Inferior parietal cortex (tissue), 1 donor: ENCODE measurements around the gene RGPD6.
"Not testable (repeated sequence)": the region's sequence is repeated elsewhere in the genome, so short reads cannot be mapped to it uniquely, and the experiment has no call there.

Experiments used
- DNase-seq: peaks from one replicate; pipeline ENCODE4 v3.0.0-alpha.2; 2016; ENCODE audit errors: extremely low spot score

RGPD6 gene

DNA sequence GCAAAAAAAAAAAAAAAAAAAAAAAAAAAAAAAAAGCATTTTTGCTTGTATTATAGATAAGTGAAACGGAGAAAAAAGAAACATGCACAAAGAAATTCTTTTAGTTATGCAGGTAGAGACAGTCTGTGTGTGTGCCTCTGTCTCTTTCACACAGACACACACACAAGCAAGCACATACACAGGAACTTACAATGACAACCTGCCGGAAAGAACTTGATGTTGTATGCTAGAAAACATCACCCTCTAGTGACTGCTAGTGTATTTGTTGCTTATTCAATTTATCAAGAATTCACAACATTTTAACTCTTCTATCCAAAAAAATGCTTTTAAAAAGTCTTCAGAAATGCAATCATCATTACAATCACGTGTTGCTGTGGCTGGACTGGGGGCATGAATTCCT is 95.8 kb downstream of the RGPD6 start:
- DNase-seq: not testable (repeated sequence)

DNA sequence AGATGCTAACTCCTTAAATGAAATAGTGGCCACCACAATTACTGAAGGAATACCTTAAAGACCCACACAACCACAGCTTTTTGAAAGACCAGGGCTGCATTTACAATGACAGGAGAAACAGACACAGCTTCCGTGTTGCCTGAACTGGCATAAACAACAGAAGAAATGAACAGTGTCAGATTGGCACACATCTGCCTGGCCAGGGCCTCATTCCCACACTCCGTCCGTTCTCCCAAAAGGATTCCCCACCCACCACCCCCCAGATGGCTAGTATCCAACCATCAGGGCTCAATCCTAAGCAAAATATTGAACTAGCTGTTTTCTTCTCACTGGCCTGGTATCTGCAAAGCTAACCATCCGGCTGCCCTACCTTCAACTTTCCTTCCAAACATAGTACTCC is 96.9 kb downstream of the RGPD6 start:
- not testable (repeated sequence) for DNase-seq

DNA sequence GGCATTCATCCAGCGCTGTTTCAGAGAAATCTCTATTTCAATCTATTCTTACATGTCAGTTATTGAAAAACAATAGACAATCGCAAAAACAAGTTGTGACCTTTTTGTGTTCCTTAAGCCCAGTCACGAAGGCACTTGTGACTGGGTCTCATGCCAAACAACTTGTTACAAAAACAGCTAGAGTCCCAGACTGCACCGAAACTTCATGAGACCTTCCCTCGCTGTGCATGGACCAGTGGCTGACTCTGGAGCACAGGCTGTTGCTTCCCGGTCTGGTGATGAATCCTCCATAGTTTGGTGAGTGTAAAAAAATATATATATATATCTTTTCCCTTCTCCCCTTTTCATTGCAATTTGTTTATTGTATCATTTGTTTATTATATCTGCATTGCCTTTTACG is 99.7 kb downstream of the RGPD6 start:
- not testable (repeated sequence) for DNase-seq

DNA sequence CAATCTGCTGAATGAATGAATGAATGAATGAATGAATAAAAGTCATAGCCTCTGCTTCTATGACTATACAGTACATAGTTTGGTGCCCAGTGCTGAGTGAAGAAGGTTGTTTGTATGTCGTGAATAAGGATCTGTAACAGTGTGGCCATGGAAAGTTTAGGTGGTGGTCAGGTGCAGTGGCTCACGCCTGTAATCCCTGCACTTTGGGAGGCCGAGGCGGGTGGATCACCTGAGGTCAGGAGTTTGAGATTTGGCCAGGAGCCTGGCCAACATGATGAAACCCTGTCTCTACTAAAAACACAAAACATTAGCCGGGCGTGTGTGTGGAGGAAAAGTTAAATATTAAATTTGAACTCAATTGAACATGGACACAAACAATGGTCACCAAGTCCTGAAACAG is 100.1 kb downstream of the RGPD6 start:
- not testable (repeated sequence) for DNase-seq

DNA sequence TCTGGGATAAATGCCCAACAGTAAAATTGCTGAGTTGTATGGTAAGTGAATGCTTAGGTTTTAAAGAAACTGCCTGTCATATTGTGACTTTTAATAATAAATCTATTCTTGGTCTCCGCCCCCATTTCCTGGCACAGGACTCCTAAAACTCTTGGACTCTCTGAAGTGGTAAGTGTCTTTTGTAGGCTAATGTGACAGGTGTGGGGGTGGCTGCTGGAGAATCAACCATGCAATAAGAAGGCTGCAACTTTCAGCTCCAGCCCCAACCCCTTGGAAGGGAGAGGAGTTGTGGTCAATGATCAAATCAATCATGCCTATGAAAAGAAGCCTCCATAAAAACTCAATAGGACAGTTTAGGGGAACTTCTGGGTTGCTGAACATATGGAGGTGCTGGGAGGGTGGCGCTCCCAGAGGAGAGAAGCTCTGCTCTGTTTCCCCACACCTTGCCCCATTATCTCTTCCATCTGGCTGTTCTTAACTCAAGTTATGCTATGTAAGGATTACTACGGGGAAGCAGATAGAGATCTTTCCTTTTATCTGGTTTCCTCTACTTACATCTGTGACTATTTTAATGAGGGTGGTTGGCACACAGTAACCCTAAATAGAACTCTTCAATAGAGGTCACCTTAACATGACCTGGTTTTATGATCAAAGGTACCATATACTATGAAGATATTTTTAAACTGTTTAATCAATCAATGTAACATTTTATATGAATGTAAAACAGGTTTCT is 101.2 kb downstream of the RGPD6 start:
- DNase-seq: not testable (repeated sequence)

DNA sequence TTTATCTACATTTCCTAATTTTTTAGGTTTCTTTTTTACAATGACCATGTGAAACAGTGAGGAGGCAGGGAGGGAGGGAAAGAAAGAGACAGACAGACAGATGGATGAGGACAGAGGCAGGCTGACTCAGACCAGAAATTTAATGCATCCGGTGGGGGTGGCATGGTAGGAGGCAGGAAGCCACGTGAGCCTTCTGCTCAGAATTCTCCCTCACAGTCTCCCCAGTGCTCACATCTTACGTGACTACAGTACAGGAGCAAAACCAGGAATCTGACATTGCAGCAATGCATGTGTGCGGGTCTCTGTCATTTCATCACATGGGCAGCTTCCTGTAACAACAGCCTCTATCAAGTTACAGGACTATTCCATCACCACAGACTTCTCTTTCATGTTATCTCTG is 102.1 kb downstream of the RGPD6 start:
- not testable (repeated sequence) for DNase-seq

DNA sequence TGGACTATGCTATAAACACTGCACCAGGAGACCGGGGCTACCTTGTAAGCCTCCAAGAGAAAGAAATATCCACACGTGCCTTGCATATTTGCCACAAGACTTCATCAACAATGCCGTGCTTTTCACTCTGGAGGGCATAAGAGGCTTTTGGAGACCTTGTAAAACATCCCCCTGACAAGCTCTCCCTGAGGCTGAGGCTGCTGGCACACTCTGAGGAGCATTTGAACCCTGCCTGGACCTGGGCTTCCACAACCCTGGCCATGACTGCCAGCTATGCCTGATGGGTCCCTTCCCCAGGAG is 104.0 kb downstream of the RGPD6 start:
- not testable (repeated sequence) for DNase-seq

DNA sequence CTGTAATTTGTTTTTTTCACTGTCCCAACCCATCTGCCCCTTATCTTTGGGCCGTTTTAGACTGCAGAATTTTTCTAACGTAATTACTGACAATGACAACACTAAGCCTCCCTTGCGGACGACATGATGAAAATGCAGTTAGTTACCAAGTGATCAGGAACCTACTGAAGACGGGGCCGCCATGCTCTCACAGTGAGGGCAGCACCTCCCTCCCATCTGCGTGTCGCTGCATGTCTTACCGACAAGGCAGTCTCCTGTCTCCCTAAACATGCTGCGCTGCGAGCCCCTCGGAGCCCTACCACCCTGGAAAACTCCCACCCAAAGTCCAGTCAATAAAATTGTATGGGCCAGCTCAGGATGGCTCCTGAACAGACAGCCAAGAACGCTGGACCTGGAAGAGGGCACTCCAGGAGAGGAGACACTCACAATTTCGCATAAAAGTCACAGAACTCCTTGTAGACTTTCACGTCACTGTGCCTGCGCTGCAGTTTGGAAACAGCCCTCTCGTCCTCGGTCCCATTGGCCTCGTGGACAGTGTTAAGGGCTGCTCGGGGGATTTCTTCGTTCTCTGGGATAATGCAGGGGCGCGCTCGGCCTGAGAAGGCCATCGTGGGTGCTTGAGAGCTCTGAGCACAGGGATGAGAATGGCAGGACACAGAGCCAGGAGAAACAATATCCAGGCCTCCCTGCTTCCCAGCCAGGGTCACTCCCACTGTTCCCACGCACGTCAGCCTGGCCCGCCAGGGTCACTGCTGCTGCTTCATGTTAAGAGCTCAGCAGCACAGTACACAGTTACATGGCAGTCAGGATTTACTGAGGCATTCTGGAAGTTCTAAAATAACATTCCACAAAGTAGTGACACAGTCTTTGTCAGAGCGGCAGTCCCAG is 104.6 kb downstream of the RGPD6 start, which contains the start of gene LIMS4:
TSS of gene LIMS4 (minus strand) at position 646 of the 888 bp plus-strand sequence. CDS start at position 608, 38 bp downstream.
- DNase-seq: not testable (repeated sequence)

DNA sequence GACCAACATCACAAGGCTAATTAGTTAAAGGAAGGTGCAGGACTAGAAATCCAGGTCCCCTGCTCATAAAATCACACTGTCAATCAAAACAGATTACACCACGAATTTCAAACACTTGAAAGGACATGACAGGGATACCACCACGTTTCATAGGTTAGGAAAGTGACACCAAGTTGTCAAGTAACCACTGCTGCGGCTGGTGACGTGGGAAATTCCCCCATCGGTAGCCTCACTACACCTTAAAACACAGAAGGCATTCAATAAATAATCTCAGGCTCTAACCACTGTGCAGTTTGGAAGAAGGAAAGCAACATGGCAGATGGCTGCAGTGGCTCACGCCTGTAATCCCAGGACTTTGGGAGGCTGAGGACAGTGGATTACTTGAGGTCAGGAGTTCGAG is 108.1 kb downstream of the RGPD6 start:
- not testable (repeated sequence) for DNase-seq

DNA sequence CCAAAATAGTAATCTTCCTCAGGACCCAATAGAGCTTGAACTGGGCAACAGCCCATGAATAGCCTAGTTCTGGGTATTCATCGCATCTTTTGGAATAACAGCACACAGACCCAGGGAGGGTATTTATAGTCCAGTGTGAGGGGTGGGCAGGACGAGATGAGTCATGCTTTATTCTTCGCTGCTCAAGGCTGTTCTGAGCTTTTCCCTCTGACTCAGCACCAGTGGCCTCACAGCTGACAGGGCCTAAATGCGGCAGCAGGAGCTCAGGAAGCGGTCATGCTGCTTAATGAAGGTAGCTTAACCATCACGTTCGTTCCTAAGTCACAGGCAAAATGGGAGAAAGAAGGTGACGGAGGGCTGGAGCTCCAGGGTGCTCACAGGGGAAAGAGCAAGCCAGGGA is 111.7 kb downstream of the RGPD6 start:
- not testable (repeated sequence) for DNase-seq
